Tibial artery (tissue), 4 donors: Measurements from ENCODE around the gene KIF16B.

Source experiments
- DNase-seq, 2 donors: peaks; one replicate each; pipeline ENCODE4 v3.0.0-alpha.2; 2019
- H3K27ac ChIP-seq, 2 donors: fragments of 200-600 bp; sonication (generic) in 1 of 2; 1 replicate in 1 of 2; 2 replicates in 1 of 2; pipeline ENCODE4 v1.5.1; 2018 to 2019; ENCODE audit warnings: mild to moderate bottlenecking in 1 of 2
- H3K27me3 ChIP-seq, 2 donors: fragments of 200-600 bp; sonication (generic) in 1 of 2; one replicate each; pipeline versions ENCODE4 v1.5.1 to v1.6.0; 2016 to 2019
- H3K36me3 ChIP-seq, 3 donors: fragments of 200-600 bp; sonication (generic) in 2 of 3; one replicate each; pipeline ENCODE4 v1.5.1; 2016 to 2019; ENCODE audit warnings: mild to moderate bottlenecking in 2 of 3
- H3K4me1 ChIP-seq, 4 donors: fragments of 200-600 bp; sonication (generic) in 2 of 4; 1 replicate in 3 of 4; 2 replicates in 1 of 4; pipeline ENCODE4 v1.5.1; 2016 to 2019
- H3K4me3 ChIP-seq, 2 donors: fragments of 200-600 bp; sonication (generic) in 1 of 2; 1 replicate in 1 of 2; 2 replicates in 1 of 2; pipeline ENCODE4 v1.5.1; 2018 to 2019; ENCODE audit warnings: mild to moderate bottlenecking in 2 of 2
- H3K9me3 ChIP-seq, 3 donors: fragments of 200-600 bp; sonication (generic) in 1 of 3; one replicate each; pipeline ENCODE4 v1.5.1; 2016 to 2019
- intact Hi-C: fragments of 100-400 bp; cut with DNase I; formaldehyde crosslinking; loops from one replicate; pipeline ENCODE4 v1.15.0; 2023; ENCODE audit warnings: low total_unique reads
- TF ChIP-seq, protein P1 (sequence below), 2 experiments: fragments of 200-600 bp in 1 of 2; fragments of 450-650 bp in 1 of 2; IDR thresholded peaks; one replicate each; pipeline ENCODE4 v1.5.1; 2017 to 2019; ENCODE audit warnings: antibody characterized with exemption in 2 of 2, mild to moderate bottlenecking in 1 of 2, moderate library complexity in 1 of 2

KIF16B gene

GRCh38 chr20:16609066-16609465, 35.8 kb upstream of the KIF16B start:
- H3K27ac ChIP-seq = no peak overlapping the region
- TF ChIP-seq, protein P1, sequence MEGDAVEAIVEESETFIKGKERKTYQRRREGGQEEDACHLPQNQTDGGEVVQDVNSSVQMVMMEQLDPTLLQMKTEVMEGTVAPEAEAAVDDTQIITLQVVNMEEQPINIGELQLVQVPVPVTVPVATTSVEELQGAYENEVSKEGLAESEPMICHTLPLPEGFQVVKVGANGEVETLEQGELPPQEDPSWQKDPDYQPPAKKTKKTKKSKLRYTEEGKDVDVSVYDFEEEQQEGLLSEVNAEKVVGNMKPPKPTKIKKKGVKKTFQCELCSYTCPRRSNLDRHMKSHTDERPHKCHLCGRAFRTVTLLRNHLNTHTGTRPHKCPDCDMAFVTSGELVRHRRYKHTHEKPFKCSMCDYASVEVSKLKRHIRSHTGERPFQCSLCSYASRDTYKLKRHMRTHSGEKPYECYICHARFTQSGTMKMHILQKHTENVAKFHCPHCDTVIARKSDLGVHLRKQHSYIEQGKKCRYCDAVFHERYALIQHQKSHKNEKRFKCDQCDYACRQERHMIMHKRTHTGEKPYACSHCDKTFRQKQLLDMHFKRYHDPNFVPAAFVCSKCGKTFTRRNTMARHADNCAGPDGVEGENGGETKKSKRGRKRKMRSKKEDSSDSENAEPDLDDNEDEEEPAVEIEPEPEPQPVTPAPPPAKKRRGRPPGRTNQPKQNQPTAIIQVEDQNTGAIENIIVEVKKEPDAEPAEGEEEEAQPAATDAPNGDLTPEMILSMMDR (IDR thresholded peaks at IDR 0.05) = no peak
- intact Hi-C loops = no loop called here
- no peaks in the 10 kb centered on the region for H3K9me3 ChIP-seq
- peaks cover 0 to 15% (median 7%) of the 10 kb centered on the region in 4 donors for H3K4me1 ChIP-seq
- no peaks in the 10 kb centered on the region for H3K27me3 ChIP-seq
- H3K36me3 ChIP-seq = no peaks in the 10 kb centered on the region
- H3K4me3 ChIP-seq = no peak overlapping the region
- DNase-seq = no peak

DNA sequence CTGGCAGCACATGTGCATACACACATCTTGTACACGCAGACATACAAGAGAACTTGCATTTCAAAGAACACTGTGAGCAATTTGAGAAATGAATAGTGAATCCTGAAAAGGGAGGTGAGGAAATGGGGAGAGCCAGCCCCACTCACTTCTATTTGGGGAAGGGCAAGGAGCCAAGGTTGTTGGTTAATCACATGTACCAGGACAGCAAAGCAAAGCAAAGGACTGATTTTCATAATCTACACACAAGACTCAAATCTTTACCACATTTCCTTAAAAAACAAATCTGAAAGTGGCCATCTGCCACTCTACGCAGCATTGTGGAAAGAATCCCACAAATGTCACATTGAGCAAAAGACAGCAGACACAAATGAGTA, 35.0 kb upstream of the KIF16B start:
- Histone ChIP-seq H3K9me3 (no peaks in the 10 kb centered on the region), H3K4me3 (no peak overlapping the region), H3K4me1 (peaks cover 0 to 15% (median 7%) of the 10 kb centered on the region in 4 donors), H3K27me3 (no peaks in the 10 kb centered on the region), H3K27ac (no peak overlapping the region), H3K36me3 (no peaks in the 10 kb centered on the region)
- TF ChIP-seq, protein P1 (IDR thresholded peaks at IDR 0.05) = no peak
- no peak for DNase-seq
- intact Hi-C loops = no loop called here

GRCh38 chr20:16607364-16608276, 34.4 kb upstream of the KIF16B start:
- no peak overlapping the region for H3K27ac ChIP-seq
- TF ChIP-seq, protein P1 (IDR thresholded peaks at IDR 0.05) = no peak
- no peaks in the 10 kb centered on the region for H3K27me3 ChIP-seq
- H3K9me3 ChIP-seq = no peaks in the 10 kb centered on the region
- H3K4me3 ChIP-seq = no peak overlapping the region
- H3K4me1 ChIP-seq = peaks cover 0 to 15% (median 7%) of the 10 kb centered on the region in 4 donors
- DNase-seq = no peak
- H3K36me3 ChIP-seq = no peaks in the 10 kb centered on the region
- intact Hi-C loops = no loop called here

DNA sequence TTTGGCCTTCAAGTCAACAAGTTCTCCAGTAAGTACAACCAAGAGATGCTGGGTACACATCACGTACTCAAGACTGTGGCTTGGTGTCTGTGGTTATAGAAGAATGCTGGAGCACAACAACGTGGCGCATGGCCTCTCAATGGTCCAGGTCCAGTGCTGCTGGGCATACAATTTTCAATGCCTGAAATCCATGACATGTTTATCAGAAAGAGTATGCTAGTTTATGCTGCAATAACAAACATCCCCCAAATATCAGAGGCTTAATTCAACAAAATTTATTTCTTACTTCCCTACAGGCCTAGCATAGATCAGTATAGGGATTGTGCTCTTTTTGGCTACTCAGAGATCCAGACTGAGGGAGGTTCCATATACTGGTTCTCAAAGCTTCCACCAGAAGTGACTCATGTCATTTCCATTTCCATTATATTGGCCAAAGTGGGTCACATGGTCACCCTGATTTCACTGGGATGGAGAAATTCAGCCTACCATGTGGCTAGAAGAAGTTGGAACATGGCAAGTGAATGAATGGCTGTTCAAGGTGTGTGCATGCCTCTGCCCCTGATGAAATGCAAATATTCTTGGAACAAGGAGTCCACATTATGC, 33.3 kb upstream of the KIF16B start:
- TF ChIP-seq, protein P1 (IDR thresholded peaks at IDR 0.05) = no peak

DNA sequence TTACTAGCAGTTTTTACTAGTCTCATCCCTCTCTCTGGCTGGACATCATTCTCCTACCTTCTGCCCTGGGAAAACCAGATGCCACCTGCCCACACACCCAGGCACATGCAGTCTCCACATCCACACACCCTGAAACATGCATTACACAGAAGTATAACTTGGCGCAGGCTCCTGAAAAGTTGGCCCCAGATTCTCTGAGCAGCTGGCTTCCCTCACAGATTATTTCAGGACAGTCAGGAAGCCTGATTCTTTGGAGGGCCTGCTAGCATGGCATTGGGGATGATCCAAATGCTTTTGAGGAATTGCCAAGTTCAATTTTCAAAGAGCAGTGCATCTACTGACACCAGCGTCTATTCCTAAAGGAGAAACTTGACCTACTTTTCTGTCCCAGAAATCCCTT, 27.8 kb upstream of the KIF16B start:
- Histone ChIP-seq H3K9me3 (no peaks in the 10 kb centered on the region), H3K36me3 (no peaks in the 10 kb centered on the region), H3K4me1 (no peaks in the 10 kb centered on the region), H3K27me3 (no peaks in the 10 kb centered on the region), H3K27ac (no peak overlapping the region), H3K4me3 (no peak overlapping the region)
- TF ChIP-seq, protein P1 (IDR thresholded peaks at IDR 0.05) = no peak
- intact Hi-C loops = no loop called here
- DNase-seq = no peak

More for the DNA sequence above, 33.3 kb upstream of the KIF16B start:
- Histone ChIP-seq H3K9me3 (no peaks in the 10 kb centered on the region), H3K27ac (no peak overlapping the region), H3K36me3 (no peaks in the 10 kb centered on the region), H3K4me1 (peaks cover 0 to 15% (median 7%) of the 10 kb centered on the region in 4 donors), H3K4me3 (no peak overlapping the region), H3K27me3 (no peaks in the 10 kb centered on the region)
- DNase-seq = no peak
- intact Hi-C loops = no loop called here
